ENCODE measurements around the gene BSG.

The BSG gene

GRCh38 chr19:540867-541637 lies 31.3 kb upstream of the BSG start:
- DNase-seq (ENCODE audit: low read depth in 4 of 4, low spot score in 1 of 4), result no peak

DNA sequence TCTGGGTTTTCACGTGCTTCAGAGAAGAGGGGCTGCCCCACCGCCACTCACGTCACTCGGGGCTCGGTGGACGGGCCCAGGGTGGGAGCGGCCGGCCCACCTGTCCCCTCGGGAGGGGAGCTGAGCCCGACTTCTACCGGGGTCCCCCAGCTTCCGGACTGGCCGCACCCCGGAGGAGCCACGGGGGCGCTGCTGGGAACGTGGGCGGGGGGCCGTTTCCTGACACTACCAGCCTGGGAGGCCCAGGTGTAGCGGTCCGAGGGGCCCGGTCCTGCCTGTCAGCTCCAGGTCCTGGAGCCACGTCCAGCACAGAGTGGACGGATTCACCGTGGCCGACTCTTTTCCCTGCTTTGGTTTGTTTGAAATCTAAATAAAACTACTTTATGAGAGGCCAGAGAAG lies 30.7 kb upstream of the BSG start:
- DNase-seq (ENCODE audit: low read depth in 4 of 4, low spot score in 1 of 4), result no peak

DNA sequence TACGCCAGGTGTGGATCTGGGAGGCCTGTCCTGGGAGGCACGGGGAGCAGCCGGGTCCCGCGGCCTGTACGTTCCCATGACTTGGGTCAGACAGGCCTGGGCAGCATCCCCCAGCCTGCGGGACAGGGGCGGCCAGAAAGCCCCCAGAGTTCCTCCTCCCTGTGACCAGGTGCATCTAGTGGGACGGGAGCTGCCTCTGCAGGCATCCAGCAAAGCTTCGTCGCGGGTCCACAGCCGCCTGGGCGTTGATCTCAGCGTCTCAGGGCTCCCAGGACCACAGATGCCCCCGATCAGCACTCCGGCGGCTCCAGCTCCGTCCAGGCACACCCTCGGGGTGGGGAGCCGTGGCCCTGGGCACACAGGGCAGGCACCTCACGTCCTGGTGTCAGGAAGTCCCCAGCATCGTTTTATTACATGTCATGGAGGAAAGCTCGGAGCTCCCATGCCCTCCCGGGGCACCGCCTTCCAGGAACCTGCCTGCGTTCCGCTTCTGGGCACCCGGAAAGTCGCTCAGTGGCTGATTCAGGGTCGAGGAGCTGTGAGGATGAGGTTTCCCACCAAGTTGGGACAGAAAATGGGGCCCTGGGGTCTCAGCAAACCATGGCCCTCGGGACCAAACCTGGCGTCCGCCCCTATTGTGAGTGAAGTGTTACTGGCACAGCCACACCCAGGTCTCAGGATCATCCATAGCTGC lies 30.1 kb upstream of the BSG start:
- no peak for DNase-seq (ENCODE audit: low read depth in 4 of 4, low spot score in 1 of 4)

DNA sequence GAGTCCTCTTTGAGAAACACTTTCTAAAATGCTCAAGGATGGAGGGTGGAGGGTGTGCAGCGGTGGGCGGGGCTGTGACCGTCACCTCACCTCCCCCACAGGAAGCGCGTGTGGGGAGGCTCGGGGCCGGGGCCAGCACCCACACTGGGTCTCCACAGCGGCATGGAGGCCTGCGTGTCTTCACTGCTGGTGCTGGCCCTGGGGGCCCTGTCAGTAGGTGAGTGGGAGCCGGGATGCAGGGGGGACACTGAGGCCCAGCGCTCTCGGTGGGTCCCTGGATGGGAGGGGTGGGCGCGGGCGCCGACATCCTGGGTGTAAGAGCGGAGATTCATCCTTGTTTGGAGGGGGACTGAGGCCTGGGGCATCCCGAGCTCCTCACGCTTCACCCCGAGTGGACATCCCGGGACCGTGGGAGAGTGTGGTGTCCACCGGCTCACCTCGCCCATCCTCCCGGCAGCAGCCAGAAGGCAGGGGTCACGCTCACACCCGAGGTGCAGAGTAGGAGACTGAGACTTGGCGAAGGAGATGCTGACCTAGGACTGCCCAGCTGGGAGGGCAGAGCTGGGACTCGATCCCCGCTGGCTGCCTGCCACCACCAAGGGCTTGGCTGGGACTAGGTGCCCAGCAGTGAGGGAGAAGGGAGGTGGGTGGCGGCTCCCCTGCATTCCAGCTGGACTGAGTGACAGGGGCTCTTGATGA lies 28.3 kb upstream of the BSG start, which contains the start of gene GZMM:
TSS of gene GZMM (plus strand) at position 144 of the 699 bp plus-strand sequence. CDS start at position 163, 19 bp downstream.
- peak in 3 of 4 experiments; percentile 42 to 61 (median 56) for DNase-seq (ENCODE audit: low read depth in 4 of 4, low spot score in 1 of 4)

DNA sequence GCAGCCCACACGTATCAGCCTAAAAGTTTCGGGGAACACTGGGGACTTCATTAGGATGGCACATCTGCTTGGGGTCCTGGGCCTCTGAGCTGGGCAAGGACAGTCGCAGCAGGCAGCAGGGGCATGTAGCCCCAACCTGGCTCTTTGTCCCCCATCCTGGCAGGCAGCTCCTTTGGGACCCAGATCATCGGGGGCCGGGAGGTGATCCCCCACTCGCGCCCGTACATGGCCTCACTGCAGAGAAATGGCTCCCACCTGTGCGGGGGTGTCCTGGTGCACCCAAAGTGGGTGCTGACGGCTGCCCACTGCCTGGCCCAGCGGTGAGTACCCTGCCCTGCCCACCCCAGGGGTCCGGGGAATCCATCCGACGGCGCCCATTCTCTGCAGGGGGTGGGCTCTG lies 25.3 kb upstream of the BSG start:
- DNase-seq (ENCODE audit: low read depth in 4 of 4, low spot score in 1 of 4), result no peak

GRCh38 chr19:547836-548720 lies 24.3 kb upstream of the BSG start:
- no peak for DNase-seq (ENCODE audit: low read depth in 4 of 4, low spot score in 1 of 4)

GRCh38 chr19:548886-549830 lies 23.2 kb upstream of the BSG start:
- no peak for DNase-seq (ENCODE audit: low read depth in 4 of 4, low spot score in 1 of 4)

GRCh38 chr19:554817-555216 lies 17.6 kb upstream of the BSG start:
- DNase-seq (ENCODE audit: low read depth in 4 of 4, low spot score in 1 of 4), result no peak

GRCh38 chr19:555474-555808 lies 17.0 kb upstream of the BSG start:
- DNase-seq (ENCODE audit: low read depth in 4 of 4, low spot score in 1 of 4), result no peak

DNA sequence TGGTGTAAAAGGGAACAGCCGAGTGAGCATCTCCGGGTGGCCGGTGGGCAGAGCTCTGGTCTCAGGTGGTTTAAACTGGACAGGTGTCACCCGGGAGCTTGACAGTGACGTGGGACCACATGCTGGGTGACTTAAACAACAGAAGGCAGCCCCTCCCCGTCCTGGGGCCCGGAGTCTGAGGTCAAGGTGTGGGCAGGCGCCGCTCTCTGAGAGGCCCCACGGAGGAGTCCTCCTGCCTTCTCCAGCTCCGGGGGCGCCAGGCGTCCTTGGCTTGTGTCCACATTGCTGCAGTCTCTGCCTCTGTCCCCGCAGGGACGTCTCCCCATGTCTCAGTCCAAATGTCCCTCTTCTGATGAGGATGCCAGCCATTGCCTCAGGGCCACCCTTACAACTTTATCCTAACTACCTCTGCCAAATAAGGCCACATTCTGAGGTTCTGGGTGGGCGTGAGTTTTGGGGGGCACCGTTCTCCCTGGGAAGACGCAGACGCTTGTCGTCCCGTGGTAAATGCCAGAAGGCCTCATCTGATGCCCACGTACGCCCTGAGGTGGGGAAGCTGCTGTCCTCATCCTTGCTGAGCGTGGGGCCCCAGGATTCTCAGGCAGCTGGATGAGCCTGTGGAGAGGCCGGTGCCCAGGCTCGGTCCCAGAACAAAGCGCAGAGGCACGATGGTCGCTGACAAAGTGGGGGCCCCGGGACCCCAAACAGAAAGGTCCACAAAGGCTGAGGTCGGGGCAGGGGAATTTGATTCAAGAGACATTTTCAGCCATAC lies 15.6 kb upstream of the BSG start:
- no peak for DNase-seq (ENCODE audit: low read depth in 4 of 4, low spot score in 1 of 4)

DNA sequence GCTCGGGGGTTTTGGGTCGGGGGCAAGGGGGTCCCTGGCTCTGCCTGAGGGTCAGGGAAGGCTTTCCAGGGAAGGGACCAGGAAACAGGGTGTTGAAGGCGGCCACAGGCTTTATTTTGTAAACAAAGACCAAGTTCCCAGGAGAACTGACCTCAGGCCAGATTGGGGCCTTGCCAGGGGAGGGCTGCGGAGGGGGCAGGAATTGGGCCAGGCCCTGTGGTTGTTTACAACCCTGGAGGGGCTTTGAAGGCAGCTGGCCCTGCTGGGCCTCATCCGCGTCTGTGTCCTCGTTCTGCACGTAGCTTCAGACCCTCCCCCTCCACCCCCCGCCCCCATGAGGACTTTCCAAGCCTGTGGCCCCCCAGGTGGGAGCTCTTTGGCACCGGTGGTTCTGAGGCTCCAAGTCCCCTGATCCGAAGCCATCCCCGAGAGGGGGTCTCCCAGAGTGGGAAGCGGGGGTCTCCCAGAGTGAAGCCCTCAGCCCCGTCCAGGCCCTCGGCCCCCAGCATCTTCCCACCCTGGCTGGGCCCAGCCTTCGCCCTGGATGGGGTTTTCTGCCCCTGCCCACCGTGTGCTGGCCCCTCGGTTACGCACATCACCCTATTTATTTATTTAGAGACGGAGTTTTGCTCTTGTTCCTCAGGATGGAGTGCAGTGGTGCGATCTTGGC lies 13.5 kb upstream of the BSG start:
- no peak for DNase-seq (ENCODE audit: low read depth in 4 of 4, low spot score in 1 of 4)

GRCh38 chr19:560121-560520 lies 12.3 kb upstream of the BSG start:
- DNase-seq (ENCODE audit: low read depth in 4 of 4, low spot score in 1 of 4), result no peak

DNA sequence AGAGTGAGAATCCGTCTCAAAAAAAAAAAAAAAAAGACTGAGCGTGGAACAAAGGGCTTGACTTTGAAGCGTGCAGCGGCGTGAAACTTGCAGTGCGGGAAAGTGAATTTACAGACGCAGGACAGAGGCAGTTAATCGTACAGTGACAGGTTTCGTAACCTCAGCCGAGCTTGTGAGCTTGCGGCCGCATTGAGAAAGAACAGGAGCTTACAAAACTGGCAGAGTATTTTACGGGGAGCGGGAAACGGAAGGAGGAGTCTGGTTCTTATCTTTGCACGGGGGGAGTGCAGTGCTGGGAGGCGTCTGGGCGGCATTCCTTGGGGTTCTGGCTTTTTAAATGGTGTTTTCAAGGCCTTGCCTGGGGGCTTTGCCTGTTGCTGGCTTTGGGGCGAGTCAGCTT lies 6.0 kb upstream of the BSG start:
- DNase-seq (ENCODE audit: low read depth in 4 of 4, low spot score in 1 of 4), result no peak

GRCh38 chr19:566844-567243 lies 5.6 kb upstream of the BSG start:
- no peak for DNase-seq (ENCODE audit: low read depth in 4 of 4, low spot score in 1 of 4)

DNA sequence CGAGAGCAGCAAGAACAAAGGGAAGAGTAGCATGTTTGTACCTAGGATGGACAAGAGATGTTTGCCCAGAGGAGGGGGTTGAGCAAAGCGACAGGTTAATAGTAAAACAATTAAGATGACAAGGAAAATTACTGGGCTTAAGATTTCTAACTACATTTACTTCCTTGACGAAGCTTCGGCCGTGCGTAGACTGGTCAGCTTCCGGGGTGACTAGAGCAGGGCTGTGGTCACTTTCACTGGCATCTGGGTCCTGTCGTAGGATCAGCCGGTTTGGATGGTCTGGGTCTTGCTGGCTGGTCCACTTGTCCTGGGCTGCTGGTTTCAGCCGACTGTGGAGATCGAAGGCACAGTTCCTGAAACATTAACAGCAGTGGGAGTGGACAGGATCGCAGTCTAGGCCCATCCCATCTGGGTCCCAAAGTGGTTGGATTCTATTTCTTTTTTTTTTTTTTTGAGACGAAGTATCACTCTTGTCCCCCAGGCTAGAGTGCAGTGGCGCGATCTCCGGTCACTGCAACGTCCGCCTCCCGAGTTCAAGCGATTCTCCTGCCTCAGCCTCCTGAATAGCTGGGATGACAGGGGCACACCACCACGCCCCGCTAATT lies 5.0 kb upstream of the BSG start:
- no peak for DNase-seq (ENCODE audit: low read depth in 4 of 4, low spot score in 1 of 4)

GRCh38 chr19:570251-570686 lies 2.1 kb upstream of the BSG start:
- DNase-seq (ENCODE audit: low read depth in 4 of 4, low spot score in 1 of 4), result no peak

DNA sequence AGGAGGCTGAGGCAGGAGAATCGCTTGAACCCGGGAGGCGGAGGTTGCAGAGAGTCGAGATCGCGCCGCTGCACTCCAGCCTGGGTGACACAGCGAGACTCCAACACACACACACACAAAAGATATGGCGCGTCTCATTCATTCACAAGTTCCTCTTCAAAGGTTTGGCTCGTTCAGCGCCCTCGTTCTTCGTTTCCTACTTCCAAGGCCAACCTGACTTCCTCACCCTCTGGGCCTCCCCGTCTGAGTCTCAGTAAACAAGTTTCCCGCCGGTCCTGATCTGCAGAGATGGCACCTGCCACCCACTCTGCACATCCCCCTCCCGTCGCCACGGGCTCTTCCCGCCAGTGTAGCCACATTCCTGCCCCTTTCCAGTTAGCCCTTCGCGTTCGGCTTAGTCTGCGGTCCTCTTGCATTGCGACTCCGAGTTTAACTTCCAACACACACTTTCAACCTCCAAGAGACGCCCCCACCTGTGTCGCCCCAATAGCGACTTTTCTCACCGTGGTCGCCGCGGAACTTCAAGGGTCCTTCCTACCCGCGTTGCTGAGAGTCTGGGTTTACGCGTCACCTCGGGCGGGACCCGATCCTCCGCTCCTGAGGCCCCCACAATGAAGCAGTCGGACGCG lies 1.3 kb upstream of the BSG start:
- DNase-seq (ENCODE audit: low read depth in 4 of 4, low spot score in 1 of 4), result peak in 1 of 4 experiments; percentile 29

DNA sequence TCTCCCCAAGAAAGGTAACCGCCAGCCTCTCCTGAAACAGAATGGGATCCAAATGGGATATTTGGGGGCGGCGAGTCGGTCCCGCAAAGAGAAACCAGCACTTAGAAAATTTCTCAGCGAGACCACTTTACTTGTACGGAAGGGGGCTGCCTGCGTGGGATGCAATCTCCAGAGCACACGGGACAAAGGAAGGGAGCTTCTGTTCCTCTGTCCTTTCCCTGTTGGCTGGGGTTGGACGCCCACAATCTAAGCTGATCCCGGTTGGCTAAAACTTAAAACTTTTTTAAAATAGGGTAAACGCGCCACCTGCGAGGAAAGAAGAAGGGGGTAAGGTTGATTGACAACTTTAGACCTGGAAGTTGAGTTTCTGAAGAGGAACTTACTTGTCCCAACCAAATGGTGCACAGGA lies 826 bp upstream of the BSG start:
- no peak for DNase-seq (ENCODE audit: low read depth in 4 of 4, low spot score in 1 of 4)
